OCI-LY7 (cell line): Measurements from ENCODE around the gene RPGRIP1. TPM values are rescaled to one million over a fixed set of nuclear protein-coding genes. Genes with fewer than 3 reads are reported as not detected.

ENCODE experiments used
- BruUV-seq: library from RNA; stranded (reverse); fragments of 400-500 nt; replicated peaks from 2 replicates; lab custom pipeline; 2021; lab: Mats Ljungman, UMichigan
- CTCF ChIA-PET: fragments of 300-600 bp; sonication (Branson Sonifier 250); formaldehyde crosslinking; loops from one replicate; lab custom pipeline; 2022; ENCODE audit warnings: antibody characterized with exemption; ENCODE audit not compliant: unreplicated experiment; lab: Charles Lee
- POLR2A ChIA-PET: fragments of 300-600 bp; sonication (Branson Sonifier 250); formaldehyde crosslinking; loops from one replicate; lab custom pipeline; 2022; ENCODE audit warnings: antibody characterized with exemption; lab: Charles Lee
- DNase-seq: peaks from one replicate; pipeline ENCODE4 v3.0.0-alpha.2; 2015; ENCODE audit warnings: low spot score
- H2AFZ ChIP-seq: fragments of 200-600 bp; sonication (generic), shearing (Covaris generic); 2 replicates; pipeline ENCODE4 v1.6.1; 2014; ENCODE audit warnings: mild to moderate bottlenecking, antibody characterized with exemption, low read length, moderate library complexity
- H3K27ac ChIP-seq: fragments of 200-600 bp; sonication (generic); 2 replicates; pipeline ENCODE4 v1.5.1; 2014; ENCODE audit warnings: mixed run types, low read depth, mild to moderate bottlenecking, moderate library complexity, low read length, inconsistent platforms; ENCODE audit not compliant: poor library complexity, severe bottlenecking
- H3K36me3 ChIP-seq: fragments of 200-600 bp; sonication (generic); 2 replicates; pipeline ENCODE4 v1.6.1; 2014; ENCODE audit warnings: mild to moderate bottlenecking, antibody characterized with exemption, low read length, moderate library complexity, mixed read lengths; ENCODE audit not compliant: insufficient read depth
- H3K4me1 ChIP-seq: fragments of 200-600 bp; sonication (generic); 2 replicates; pipeline ENCODE4 v1.5.1; 2014; ENCODE audit warnings: mild to moderate bottlenecking, low read length; ENCODE audit not compliant: insufficient read depth, poor library complexity, severe bottlenecking
- H3K4me2 ChIP-seq: fragments of 200-600 bp; sonication (generic); 2 replicates; pipeline ENCODE4 v1.6.1; 2014; ENCODE audit warnings: mild to moderate bottlenecking, low read length
- H3K4me3 ChIP-seq: fragments of 200-600 bp; sonication (generic); 2 replicates; pipeline ENCODE4 v1.5.1; 2014; ENCODE audit warnings: mild to moderate bottlenecking, low read depth, low read length; ENCODE audit not compliant: poor library complexity, severe bottlenecking
- H3K79me2 ChIP-seq: fragments of 200-600 bp; sonication (generic); 2 replicates; pipeline ENCODE4 v1.6.1; 2016; ENCODE audit warnings: low read depth, mild to moderate bottlenecking, low read length, moderate library complexity, mixed read lengths; ENCODE audit not compliant: insufficient read depth
- H3K9me2 ChIP-seq: fragments of 200-600 bp; sonication (generic); 2 replicates; pipeline ENCODE4 v1.6.1; 2016; ENCODE audit warnings: mild to moderate bottlenecking, low read length, mixed read lengths; ENCODE audit not compliant: insufficient read depth
- H3K9me3 ChIP-seq: fragments of 200-600 bp; sonication (generic); 2 replicates; pipeline ENCODE4 v1.6.1; 2014; ENCODE audit warnings: mild to moderate bottlenecking, mixed run types, low read length, mixed read lengths
- H4K20me1 ChIP-seq: fragments of 200-600 bp; sonication (generic); 2 replicates; pipeline ENCODE4 v1.6.1; 2014; ENCODE audit warnings: mild to moderate bottlenecking, antibody characterized with exemption, low read length, moderate library complexity, mixed read lengths; ENCODE audit not compliant: insufficient read depth
- EZH2phosphoT487 ChIP-seq: fragments of 200-600 bp; sonication (generic); IDR thresholded peaks from 2 replicates; pipeline ENCODE4 v1.6.1; 2018; ENCODE audit warnings: low read depth, borderline replicate concordance, mild to moderate bottlenecking, mixed run types, antibody characterized with exemption, low read length, moderate library complexity, mixed read lengths
- intact Hi-C: fragments of 100-400 bp; cut with micrococcal nuclease; formaldehyde crosslinking; loops from one replicate; pipeline ENCODE4 v1.10.0; 2022; ENCODE audit not compliant: unreplicated experiment
- total RNA-seq, 2 experiments: library from RNA; depleted of rRNA in 1 of 2; stranded (reverse); fragments of >200 nt in 1 of 2; shearing (Covaris generic) in 1 of 2; gene quantifications; 2 replicates each; pipeline ENCODE4 v1.2.3, GENCODE V29; 2014 to 2022
- TF ChIP-seq, protein P1 (sequence below): fragments of 200-600 bp; sonication (generic); conservative IDR thresholded peaks from 2 replicates; pipeline ENCODE4 v1.5.1; 2014; ENCODE audit warnings: mild to moderate bottlenecking, antibody characterized with exemption, low read length, moderate library complexity, mixed read lengths

RPGRIP1 gene
- total RNA-seq, 2 experiments from 2014 or later: 0.13 to 0.51 TPM

DNA sequence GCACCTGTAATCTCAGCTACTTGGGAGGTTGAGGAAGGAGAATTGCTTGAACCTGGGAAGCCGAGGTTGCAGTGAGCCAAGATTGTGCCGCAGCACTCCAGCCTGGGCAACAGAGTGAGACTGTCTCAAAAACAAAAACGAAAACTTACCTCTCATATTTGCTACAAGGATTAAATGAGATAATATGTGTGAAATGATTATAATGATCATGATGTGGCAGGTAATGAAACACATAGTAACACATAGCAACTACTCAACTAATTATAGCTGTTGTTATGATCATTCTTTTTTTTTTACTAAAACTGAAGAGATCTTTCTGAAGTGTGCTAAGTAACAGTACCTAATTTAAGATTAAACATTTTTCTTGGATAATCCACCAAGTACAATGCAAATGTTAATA is 30.1 kb downstream of the RPGRIP1 start:
- Histone ChIP-seq H3K4me2 (no peak overlapping the region), H2AFZ (no peak overlapping the region), H3K9me2 (no peaks in the 10 kb centered on the region), H3K4me3 (no peak overlapping the region), H3K4me1 (peaks cover 22% of the 10 kb centered on the region), H4K20me1 (no peaks in the 10 kb centered on the region), H3K9me3 (no peaks in the 10 kb centered on the region), H3K27ac (no peak overlapping the region), H3K36me3 (no peaks in the 10 kb centered on the region), H3K79me2 (no peaks in the 10 kb centered on the region)
- TF ChIP-seq, protein P1, sequence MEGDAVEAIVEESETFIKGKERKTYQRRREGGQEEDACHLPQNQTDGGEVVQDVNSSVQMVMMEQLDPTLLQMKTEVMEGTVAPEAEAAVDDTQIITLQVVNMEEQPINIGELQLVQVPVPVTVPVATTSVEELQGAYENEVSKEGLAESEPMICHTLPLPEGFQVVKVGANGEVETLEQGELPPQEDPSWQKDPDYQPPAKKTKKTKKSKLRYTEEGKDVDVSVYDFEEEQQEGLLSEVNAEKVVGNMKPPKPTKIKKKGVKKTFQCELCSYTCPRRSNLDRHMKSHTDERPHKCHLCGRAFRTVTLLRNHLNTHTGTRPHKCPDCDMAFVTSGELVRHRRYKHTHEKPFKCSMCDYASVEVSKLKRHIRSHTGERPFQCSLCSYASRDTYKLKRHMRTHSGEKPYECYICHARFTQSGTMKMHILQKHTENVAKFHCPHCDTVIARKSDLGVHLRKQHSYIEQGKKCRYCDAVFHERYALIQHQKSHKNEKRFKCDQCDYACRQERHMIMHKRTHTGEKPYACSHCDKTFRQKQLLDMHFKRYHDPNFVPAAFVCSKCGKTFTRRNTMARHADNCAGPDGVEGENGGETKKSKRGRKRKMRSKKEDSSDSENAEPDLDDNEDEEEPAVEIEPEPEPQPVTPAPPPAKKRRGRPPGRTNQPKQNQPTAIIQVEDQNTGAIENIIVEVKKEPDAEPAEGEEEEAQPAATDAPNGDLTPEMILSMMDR: no peak
- TF ChIP-seq EZH2phosphoT487: no peak
- POLR2A ChIA-PET: interaction anchor here (0.7 to 1.5 kb wide), 5 partner anchors 8 to 72 kb away, joined by 3 to 7 read pairs (median 5); no protein-coding TSS in a partner anchor
- no peak for DNase-seq
- BruUV-seq: no TSS peak
- CTCF ChIA-PET: no interaction called here
- intact Hi-C loops: no loop called here

DNA sequence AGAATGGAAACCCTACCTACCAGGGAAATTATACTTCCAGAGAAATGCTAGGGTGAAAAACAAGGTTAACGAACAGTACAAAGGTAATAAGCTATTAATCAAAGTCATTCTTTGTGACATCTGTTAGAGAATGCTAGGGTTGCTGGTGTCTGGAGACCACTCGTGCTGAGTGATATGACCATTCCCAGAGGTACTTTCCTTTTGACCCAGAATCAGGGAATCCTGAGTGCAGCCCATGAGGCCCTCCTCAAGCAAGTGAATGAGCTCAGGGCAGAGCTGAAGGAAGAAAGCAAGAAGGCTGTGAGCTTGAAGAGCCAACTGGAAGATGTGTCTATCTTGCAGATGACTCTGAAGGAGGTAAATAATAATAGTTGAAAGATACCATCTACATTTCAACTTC is 31.7 kb downstream of the RPGRIP1 start:
- Histone ChIP-seq H3K79me2 (no peaks in the 10 kb centered on the region), H3K4me2 (no peak overlapping the region), H3K27ac (no peak overlapping the region), H4K20me1 (no peaks in the 10 kb centered on the region), H3K36me3 (no peaks in the 10 kb centered on the region), H3K9me3 (no peaks in the 10 kb centered on the region), H3K4me3 (no peak overlapping the region), H3K4me1 (peaks cover 22% of the 10 kb centered on the region), H2AFZ (no peak overlapping the region), H3K9me2 (no peaks in the 10 kb centered on the region)
- intact Hi-C loops: no loop called here
- ChIA-PET POLR2A (interaction anchor here (1.1 to 1.4 kb wide), 4 partner anchors 8 to 14 kb away, joined by 3 to 6 read pairs (median 3); no protein-coding TSS in a partner anchor), CTCF (no interaction called here)
- DNase-seq: no peak
- BruUV-seq: no TSS peak
- TF ChIP-seq, protein P1: no peak
- TF ChIP-seq EZH2phosphoT487: no peak

DNA sequence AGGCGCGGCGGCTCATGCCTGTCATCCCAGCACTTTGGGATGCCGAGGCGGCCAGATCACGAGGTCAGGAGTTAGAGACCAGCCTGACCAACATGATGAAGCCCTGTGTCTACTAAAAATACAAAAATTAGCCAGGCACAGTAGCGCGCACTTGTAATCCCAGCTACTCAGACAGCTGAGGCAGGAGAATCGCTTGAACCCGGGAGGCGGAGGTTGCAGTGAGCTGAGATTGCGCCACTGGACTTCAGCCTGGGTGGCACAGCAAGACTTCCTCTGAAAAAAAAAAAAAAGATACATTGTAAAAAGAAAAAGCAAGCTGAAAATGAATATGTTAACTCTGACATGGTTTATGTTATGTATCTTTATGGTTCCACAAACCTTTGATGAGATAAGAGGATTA is 33.6 kb downstream of the RPGRIP1 start:
- no peaks in the 10 kb centered on the region for H3K9me3 ChIP-seq
- no peaks in the 10 kb centered on the region for H4K20me1 ChIP-seq
- BruUV-seq: no TSS peak
- DNase-seq: no peak
- no peaks in the 10 kb centered on the region for H3K36me3 ChIP-seq
- ChIA-PET CTCF (no interaction called here), POLR2A (interaction anchor here (0.6 to 0.7 kb wide), 4 partner anchors 90 to 283 kb away, joined by 3 to 5 read pairs (median 4); no protein-coding TSS in a partner anchor)
- intact Hi-C loops: no loop called here
- H3K4me2 ChIP-seq: no peak overlapping the region
- H3K79me2 ChIP-seq: no peaks in the 10 kb centered on the region
- H2AFZ ChIP-seq: no peak overlapping the region
- no peak for TF ChIP-seq EZH2phosphoT487
- TF ChIP-seq, protein P1: no peak
- no peak overlapping the region for H3K27ac ChIP-seq
- H3K4me3 ChIP-seq: no peak overlapping the region
- H3K4me1 ChIP-seq: peaks cover 22% of the 10 kb centered on the region
- H3K9me2 ChIP-seq: no peaks in the 10 kb centered on the region
